Stimulated activated CD4-positive, alpha-beta T cell treated with anti-CD3 and anti-CD28 coated beads, Interleukin-15, amount 100 ng/mL, for 1 hour (primary cell): Measurements from ENCODE around the gene MEF2A.

ENCODE experiments used
- DNase-seq, 2 donors: peaks; one replicate each; pipeline ENCODE4 v3.0.0-alpha.2; 2020; ENCODE audit warnings: low read depth in 1 of 2, low spot score in 1 of 2

The MEF2A gene

GRCh38 chr15:99605490-99605931 lies 39.7 kb downstream of the MEF2A start:
- DNase-seq = no peak

- no peak for DNase-seq
Observed at GRCh38 chr15:99605990-99606389, 40.2 kb downstream of the MEF2A start.

- no peak for DNase-seq
Observed at GRCh38 chr15:99606646-99607045, 40.9 kb downstream of the MEF2A start.

GRCh38 chr15:99613481-99613880 lies 47.7 kb downstream of the MEF2A start:
- DNase-seq = no peak

GRCh38 chr15:99613887-99614647 lies 48.3 kb downstream of the MEF2A start:
- no peak for DNase-seq

DNA sequence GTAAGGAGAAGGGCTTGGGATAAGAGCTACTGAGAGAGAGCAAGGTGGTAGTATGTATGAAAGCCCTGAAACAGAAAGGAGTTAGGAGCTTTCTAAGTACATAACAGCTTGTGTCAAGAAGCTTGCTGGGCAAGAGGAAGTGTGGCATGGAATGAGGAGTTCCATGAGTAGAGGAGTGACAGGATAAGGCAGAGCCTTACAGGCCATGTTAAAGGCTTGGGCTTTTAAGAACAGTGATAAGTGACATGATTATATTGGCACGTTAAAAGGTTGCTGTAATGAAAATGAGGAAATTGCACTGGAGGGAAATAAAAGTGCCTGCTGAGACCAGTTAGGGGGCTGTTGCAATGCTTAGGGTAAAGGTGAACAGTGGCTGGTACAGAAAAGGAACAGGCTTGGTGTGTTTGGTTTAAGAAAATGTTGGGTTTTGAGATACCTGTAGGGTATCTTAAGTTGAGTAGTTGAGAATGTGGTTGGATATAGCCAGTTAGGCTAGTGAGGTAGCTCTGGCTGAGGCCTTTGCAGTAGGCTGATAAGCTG lies 49.0 kb downstream of the MEF2A start:
- DNase-seq = no peak

- DNase-seq = no peak
Observed at GRCh38 chr15:99615460-99615859, 49.7 kb downstream of the MEF2A start.

DNA sequence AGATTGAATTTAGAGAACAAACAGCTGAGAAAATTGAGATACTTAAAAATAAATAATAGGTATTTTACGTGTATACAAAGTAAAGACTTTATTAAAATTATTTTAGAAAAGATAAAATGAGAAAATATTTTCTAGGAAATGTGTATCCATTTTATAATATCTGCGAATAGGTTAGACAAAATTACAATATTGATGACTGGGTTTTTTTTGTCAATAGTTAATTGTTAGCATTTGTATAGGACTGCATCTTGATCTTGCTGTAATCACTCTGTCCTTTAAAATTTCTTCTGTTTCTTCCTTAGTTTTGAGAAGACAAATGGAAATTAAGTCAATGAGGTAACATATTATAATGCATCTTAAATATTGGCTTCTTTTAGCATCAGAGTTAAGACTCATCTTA lies 50.3 kb downstream of the MEF2A start:
- DNase-seq = no peak

GRCh38 chr15:99616773-99617342 lies 51.1 kb downstream of the MEF2A start:
- no peak for DNase-seq

DNA sequence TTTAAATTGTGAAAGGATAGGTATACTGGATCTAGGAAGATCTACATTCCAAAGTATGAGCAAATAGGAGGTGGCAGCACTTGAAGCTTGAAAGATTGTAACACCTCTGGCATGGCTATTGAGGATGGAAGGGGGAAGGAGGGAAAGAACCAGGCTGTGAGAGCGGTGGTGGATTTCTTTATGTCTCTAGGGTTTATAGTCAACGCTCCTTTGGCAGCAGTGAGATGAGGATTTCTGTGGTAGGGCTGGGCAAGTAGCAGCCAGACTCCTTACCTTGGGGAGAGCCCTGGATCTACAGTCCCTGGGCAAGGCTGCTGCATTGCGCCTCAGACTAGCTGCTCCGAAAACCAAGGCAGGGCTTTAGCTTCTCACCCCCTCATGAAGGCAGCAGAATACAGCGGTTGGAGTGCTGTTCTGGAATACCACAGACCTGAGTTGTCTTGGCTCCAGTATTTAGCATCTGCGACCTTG lies 53.2 kb downstream of the MEF2A start:
- no peak for DNase-seq

- no peak for DNase-seq
Observed at GRCh38 chr15:99619712-99620111, 53.9 kb downstream of the MEF2A start.

- DNase-seq = no peak
Observed at GRCh38 chr15:99620178-99620577, 54.4 kb downstream of the MEF2A start.

DNA sequence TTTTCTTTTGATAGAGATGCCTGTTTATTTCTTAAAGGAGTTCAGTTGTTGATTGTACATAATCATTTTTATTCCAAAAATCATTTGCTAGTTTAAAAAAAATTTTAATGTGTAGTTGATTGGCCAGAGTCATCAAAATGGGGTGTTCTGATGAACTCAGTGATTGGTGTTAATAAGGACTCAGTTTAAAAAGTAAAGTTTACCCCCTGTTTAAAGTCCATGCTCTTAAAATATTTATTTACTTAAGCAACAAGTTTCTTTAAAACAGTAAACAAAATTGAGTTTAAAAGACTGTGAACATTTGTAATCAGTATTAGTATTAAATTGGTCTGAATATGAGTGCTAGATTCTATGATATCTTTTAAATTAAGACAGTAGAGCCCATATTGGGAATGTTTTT lies 56.0 kb downstream of the MEF2A start:
- no peak for DNase-seq

DNA sequence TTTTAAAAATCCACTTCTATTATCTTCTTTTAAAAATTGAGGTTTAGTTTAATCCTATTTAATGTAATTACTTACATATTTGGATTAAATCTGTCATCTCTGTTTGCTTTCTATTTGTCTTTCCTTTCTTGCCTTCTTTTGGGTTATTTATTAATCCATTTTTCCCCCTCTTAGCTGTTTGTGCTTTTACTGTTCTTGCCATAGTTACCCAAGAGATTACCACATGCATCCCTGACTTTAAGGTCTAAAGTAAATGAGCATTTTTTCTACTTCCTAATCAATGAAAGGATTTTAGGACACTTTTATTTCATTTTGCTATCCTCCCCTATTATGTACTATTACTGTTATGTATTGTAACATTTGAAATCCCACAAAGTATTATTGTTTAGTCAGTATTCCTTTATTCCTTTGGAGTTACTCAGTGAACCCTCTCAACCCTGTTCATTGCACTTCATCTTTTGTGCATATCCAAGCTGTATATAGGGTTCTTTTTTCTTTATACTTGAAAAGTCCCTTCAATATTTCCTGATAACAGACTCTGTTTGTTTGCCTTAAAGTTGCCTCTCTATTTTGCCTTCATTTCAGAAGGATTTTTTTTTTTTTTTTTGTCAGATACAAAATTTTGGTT lies 62.7 kb downstream of the MEF2A start:
- DNase-seq = no peak

DNA sequence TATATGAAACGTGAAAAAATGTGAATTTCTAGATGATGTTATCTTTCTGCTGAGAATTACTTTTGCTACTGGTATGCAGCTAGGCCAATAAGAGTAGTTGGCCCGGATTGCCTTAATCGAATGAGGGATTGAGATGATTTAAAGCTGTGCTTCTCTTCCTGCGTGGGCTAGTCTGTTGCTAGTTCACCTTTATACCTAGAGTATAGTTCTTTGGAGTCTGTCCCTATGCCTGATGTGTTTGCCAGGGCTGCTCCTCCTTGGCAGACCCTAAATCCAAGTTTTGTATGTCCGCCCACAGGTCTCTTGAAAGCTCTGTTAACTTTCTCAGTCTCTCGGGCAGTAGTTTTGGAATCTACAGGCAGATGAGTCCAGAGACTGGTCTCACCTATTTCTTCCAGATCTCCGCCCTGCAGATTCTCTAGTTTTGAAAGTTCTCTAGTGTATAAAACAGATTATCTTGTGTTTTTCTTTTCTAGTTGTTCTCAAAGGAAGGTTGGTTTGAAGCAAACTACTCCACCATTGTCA lies 64.9 kb downstream of the MEF2A start:
- no peak for DNase-seq

- DNase-seq = no peak
Observed at GRCh38 chr15:99631255-99631654, 65.5 kb downstream of the MEF2A start.

GRCh38 chr15:99632521-99632920 lies 66.7 kb downstream of the MEF2A start:
- DNase-seq = no peak

GRCh38 chr15:99633655-99634054 lies 67.9 kb downstream of the MEF2A start:
- no peak for DNase-seq

DNA sequence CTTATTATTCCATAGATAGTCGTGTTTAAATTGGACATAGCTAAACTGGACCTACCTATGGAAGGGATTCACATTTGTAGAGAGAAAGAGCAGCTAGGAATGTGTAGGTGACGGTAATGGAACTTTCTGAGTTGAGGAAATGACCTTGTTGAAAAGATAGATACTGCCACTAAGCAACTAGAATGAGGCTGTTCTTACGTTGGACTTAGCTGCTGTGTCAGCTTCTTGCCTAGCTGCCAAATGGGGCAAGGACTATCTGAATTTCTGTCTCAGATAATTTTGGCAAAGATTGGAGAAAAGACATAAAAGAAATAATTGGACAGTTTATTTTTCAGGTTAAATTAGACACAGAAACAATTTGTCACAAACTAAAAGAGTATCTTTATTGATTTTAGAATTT lies 68.8 kb downstream of the MEF2A start:
- no peak for DNase-seq

GRCh38 chr15:99635145-99635544 lies 69.4 kb downstream of the MEF2A start:
- DNase-seq = no peak

DNA sequence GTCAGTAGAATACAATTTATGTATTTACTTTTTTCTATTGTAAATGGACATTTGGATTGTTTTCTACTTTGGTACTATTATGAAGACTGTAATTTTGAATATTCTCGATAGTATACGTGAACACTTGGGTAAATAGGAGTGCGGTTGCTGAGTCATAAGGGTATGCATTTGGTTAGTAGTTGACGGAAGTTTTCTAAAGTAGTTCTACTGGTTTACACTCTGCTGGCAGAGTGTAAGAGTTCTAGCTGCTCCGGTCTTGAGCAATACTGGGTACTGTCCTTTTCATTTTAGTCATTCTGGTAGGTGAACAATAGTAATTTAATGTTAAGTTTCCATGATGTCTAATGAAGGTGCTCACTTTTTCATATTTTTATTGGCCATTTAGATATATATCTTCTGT lies 70.0 kb downstream of the MEF2A start:
- no peak for DNase-seq
